ENCODE results near the gene ELF3.
"Not testable (repeated sequence)": the region's sequence is repeated elsewhere in the genome, so short reads cannot be mapped to it uniquely, and the experiment has no call there.

Gene ELF3

DNA sequence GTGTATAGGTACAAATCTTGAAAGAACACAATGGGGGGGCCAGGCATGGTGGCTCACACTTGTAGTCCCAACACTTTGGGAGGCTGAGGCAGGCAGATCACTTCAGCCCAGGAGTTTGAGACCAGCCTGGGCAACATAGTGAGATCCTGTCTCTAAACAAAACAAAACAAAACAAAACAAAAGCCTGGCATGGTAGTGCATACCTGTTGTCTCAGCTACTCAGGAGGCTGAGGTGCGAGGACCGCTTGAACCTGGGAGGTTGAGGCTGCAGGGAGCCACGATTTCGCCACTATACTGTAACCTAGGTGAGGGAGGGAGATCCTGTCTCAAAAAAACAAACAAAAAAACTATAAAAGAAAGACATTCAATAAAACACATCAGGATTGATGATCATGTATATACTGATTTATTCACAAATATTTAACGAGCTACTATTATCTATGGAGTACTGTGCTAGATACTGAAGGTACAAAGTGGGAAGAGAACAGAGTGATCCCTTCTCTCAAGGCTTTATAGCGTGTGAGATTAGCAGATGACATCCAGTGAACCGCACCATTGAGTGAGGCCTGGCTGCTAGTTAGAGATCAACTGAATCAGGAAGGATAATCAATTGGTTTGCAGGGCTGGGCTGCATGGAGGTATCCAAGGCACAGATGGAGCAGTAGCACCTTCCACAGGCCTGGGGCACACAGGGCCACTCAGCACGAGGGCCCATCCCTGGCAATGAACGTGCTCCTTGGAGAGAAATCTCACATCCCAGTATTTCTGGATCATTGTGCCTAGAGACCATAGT lies 26.4 kb downstream of the ELF3 start:
- DNase-seq: no peak

DNA sequence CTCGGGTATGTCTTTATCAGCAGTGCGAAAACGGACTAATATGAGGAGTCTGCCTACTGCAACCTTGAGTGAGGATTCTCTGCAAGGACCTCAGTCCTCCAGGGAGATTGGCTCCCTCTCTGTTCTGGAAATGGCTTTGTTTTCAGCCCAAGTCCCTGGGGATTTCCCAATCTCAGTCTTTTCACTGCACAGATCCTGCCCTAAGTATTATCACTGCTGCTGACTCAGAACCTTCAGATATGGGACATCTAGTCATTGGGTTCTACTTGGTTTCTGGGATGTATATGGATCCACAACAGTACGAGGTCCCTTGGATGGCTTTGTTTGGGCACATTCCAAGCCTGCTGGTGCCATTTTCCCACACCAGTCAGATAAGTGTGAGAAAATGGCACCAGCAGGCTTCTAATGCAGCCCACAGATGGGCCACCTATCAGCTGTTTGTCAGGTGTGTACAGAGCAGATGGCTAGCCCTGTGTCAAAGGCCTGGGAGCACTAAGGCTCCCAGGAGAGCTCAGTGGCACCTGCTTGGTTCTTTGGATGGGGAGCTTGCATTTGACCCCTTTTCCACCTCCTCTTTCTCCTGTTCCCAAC lies 27.4 kb downstream of the ELF3 start:
- DNase-seq: no peak

- no peak for DNase-seq
Measured at GRCh38 chr1:202038688-202039346, 28.4 kb downstream of the ELF3 start.

DNA sequence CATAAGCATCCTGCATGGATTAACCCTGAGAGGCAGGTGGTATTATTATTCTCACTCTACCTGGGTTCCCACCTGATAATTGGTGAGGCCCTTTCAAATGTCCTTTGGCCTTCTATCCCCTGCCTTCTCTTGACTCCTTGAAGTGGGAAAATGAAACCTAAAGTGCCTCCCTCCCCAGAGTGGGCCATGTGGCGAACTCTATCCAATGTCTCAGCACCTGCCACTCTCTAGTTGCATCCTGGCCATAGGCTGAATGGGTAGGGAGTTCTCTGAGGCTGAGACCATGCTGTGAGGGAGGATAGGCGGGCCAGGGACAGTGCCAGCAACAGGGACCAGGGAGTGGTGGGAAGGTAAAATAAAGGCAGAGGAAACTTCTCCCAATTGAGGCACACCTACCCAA lies 35.3 kb downstream of the ELF3 start:
- no peak for DNase-seq

DNA sequence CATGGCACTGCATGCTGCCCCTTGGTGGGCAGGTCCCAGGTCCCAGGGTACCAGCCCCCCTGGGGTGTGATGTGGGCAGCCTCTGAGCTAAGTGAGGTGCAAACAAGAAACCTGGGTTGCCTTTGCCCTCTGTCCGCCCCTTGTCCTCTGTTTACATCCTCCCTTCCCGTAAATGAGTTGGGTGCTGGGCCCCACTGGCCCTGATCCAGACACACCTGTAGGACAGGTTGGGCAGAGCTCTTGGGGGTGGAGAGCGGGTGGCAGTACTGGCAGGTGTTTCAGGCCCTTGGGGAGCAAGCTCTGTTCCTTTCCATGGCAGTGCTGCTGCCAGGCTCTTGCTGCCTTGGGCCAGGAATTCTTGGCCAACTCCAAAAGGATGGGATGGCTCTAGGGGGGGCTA lies 35.8 kb downstream of the ELF3 start:
- peak; percentile 3 for DNase-seq

DNA sequence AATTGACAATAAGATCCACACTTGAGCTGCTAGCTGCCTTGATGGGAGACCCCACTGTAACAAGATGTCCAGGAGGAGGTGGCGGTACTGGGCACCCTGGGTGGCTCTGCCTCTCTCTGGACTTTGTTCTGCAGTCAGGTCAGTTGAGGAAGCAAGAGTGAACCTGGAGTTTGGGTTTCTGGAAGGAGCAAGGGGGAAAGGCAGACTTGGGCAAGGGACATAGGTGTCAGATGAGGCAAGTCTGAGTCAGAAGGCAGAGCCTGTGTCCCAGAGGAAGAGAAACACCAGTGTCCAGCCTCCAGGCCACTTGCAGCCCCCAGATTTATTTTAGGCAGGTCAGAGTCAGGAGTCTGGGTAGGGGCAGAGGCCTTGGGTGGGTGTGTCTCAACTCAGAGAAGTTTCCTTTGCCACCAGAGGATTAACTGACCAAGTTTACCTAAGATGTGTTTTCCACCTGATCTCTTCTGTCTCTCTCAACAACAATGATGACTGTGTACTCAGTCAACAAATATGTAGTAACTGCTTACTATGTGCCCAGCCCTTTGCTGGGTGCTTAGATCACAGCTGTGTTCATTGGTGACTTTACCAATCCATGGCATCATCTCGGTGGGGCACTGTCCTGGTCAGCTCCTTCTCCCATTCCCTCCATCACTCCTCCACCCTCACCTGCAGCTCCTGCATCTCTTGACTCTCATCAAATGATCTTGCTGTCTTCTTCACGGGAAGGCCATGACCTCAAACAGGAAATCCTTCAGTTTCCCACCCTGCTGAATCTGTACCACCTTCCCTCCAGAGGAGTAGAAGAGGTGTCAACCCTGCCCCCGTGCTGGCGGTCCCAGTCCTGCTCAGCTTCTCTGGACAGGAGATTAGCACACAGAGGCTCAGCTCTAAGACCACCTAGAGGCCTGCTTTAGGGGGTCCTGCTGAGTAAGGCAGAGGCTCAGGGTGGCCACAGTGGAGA lies 36.6 kb downstream of the ELF3 start:
- DNase-seq: no peak

DNA sequence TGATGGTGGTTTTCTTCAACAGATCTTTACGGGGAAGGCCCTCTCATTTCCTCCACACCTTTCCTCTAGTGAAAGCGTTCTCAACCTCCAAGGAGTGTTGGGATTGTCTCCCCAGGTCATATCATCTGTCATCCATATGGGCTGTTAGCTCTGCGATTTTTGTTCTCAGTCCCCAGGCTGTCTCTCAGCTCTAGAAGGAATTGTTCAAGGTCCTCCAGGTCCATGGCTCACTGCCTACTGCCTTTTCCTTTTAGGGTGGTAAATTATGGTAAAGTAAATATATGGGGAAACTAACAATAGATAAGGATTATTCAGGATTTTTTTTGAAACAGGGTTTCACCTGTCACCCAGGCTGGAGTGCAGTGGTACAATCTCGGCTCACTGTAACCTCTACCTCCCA lies 37.6 kb downstream of the ELF3 start:
- DNase-seq: no peak

- DNase-seq: no peak
Measured at GRCh38 chr1:202049129-202049528, 38.7 kb downstream of the ELF3 start.

DNA sequence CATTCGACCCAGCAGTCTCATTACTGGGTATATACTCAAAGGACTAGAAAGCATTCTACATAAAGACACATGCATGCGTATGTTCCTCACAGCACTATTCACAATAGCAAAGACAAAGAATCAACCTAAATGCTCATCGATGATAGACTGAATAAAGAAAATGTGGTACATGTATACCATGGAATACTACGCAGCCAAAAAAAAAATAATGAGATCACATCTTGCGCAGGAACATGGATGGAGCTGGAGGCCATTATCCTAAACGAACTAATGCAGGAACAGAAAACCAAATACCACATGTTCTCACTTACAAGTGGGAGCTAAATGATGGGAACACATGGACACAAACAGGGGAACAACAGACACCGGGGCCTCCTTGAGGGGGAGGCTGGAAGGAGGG lies 43.7 kb downstream of the ELF3 start:
- DNase-seq: no peak

DNA sequence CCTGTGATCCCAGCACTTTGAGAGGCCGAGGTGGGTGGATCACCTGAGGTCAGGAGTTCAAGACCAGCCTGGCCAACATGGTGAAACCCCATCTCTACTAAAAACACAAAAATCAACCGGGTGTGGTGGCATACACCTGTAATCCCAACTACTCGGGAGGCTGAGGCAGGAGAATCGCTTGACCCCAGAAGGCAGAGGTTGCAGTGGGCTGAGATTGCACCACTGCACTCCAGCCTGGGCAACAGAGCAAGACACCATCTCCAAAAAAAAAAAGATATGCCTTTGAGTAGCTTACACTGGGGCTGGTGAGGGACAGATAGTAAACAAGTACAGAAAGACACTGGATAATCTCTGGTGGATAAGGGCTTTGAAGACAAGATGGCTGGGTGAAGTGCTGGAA lies 44.3 kb downstream of the ELF3 start:
- not testable (repeated sequence) for DNase-seq

DNA sequence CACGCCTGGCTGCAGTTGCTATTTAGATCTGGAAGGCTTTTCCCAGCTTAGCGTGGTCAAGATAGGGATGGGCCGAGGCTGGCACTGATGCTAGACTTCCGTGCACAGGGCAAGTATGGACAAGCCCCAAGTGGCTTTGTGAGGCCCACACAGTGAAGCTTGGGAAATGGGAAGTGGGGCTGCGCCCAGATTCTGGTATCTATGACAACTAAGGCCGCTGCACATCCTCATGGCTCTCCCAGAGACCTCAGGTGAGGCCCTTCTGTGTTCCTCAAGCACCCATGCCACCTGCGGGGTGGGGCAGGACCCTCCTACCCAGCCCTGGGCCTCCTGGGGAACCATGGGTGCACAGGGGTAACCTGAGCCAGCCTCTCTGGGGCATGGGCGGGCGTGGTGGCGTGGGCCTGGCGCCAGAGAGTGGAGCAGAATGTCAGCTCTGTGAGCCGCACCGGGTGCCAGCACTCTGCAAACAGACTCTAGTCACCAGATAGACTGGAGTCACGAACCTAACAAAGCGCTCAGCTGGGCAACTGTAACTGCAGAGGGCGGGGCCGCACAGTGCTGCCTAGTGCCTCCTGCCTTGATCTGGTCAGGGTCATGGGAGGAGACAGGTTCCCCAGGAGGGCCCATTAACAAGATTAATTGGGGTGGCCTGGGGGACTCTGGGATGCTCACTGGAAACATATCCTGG lies 46.4 kb downstream of the ELF3 start:
- peak; percentile 94 for DNase-seq

GRCh38 chr1:202057335-202057704 lies 46.9 kb downstream of the ELF3 start:
- DNase-seq: not testable (repeated sequence)

DNA sequence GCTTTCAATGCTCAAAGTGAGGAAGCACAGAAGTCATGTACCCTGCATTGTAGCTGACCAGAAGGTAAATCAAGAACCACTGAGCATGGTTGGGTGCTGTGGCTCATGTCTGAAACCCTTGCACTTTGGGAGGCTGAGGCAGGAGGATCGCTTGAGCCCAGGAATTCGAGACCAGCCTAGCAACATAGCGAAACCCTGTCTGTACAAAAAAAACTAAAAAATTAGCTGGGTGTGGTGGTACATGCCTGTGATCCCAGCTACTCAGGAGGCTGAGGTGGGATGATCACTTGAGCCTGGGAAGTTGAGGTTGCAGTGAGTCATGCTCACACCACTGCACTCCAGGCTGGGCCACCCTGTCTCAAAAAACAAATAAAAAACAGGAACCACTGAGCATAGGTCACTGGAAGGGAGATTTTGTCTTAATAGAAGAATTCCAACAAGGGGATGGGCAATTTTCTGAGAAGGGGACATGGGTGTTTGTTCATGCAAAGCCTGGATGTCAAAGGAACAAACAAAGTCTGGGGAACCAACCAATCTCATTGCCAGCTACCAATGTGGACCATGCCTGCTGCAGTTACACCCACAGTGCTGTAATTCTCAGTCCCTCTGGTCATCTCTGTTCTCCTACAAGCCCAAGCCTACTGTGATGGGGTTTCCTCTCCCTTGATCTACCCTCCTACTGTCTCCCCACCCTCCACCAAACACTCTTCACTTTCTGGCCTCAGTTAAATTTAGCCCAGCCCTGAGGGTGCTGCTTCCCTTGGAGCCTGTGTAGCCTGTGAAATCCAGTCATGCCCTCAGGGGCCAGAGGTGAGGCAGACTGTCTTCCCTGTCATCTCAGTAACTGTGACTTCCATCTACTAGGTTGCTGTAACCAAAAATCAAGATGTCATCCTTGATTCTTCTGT lies 47.9 kb downstream of the ELF3 start:
- no peak for DNase-seq

DNA sequence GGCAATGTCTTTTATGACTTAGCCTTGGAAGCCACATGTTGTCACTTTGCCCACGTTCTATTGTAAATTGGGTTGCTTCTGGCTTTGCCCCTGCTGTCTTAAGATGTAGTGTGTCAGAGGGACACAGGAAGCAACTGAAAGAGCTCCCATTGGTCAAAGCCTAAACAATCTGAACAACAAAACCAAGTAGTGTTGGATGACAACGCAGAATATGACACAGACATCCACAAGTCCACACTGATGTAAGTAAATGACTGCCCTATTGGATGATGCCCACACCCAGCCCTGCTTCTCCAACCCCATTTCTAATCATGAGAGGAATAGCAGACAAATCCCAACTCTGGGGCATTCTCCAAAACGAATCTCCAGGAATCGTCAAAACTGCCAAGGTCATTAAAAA lies 50.7 kb downstream of the ELF3 start:
- DNase-seq: no peak

GRCh38 chr1:202061787-202062186 lies 51.4 kb downstream of the ELF3 start:
- not testable (repeated sequence) for DNase-seq

DNA sequence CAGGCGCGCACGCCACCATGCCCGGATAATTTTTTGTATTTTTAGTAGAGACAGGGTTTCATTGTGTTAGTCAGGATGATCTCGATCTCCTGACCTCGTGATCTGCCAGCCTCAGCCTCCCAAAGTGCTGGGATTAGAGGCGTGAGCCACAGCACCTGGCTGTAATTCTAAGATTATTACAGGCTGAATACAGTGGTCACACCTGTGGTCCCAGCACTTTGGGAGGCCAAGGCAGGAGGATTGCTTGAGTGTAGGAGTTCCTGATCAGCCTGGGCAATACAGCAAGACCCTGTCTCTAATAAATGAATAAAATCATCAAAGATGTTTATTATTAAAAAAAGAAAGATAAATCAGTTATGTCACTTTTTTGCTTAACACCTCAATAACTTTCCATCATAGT lies 52.2 kb downstream of the ELF3 start:
- not testable (repeated sequence) for DNase-seq

DNA sequence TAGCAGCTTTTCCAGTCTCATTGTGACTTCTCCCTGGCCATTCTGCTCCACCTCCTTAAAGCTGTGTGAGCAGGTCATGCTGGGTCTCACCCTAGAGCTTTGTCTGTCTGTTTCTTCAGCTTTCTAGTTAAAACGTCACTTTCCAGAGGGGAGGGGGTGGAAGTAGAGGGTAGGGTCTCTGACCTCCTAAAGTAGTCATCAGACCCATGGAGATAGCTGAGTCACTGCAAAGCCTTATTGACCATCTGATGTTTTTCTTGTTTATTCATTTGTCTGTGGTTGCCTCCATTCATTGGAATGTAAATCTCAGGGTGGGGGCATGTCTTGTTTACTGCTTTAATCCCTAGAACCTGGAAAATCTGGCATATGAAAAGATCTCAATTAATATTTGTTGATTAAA lies 52.7 kb downstream of the ELF3 start:
- DNase-seq: no peak

DNA sequence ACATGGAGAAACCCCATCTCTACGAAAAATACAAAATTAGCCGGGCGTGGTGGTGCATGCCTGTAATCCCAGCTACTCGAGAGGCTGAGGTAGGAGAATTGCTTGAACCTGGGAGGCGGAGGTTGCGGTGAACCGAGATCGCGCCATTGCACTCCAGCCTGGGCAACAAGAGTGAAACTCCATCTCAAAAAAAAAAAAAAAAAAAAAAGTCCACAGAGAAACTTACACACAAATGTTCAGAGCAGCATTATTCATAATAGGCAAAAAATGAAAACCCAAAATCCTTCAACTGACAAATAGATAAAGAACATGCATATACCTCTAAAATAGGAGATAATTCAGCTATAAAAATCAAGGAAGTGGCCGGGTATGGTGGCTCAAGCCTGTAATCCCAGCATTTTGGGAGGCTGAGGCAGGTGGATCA lies 54.5 kb downstream of the ELF3 start:
- not testable (repeated sequence) for DNase-seq
